HepG2 (cell line): Measurements from ENCODE around the gene HPS3. TPM values are rescaled to one million over a fixed set of nuclear protein-coding genes. Genes with fewer than 3 reads are reported as not detected.
A peak's percentile ranks its signal among the peaks of the same experiment; 100 is the strongest.

Experiments
- ATF6 ChIP-seq: sonication (generic); formaldehyde crosslinking; conservative IDR thresholded peaks from 2 replicates; pipeline ENCODE4 v1.4.0; 2020; ENCODE audit warnings: missing genetic modification reagents
- KLF12 ChIP-seq: sonication (generic); formaldehyde crosslinking; IDR thresholded peaks from 2 replicates; pipeline ENCODE4 v1.4.0; 2020; ENCODE audit warnings: missing genetic modification reagents, borderline replicate concordance
- KMT2A ChIP-seq: sonication (generic); formaldehyde crosslinking; IDR thresholded peaks from 2 replicates; pipeline ENCODE4 v1.4.0; 2020; ENCODE audit warnings: missing genetic modification reagents
- MYPOP ChIP-seq: sonication (generic); formaldehyde crosslinking; IDR thresholded peaks from 2 replicates; pipeline ENCODE4 v1.8.1; 2023; ENCODE audit warnings: mild to moderate bottlenecking, moderate library complexity, missing genetic modification reagents
- POLR2G ChIP-seq: fragments of 200-400 bp; formaldehyde crosslinking; IDR thresholded peaks from 2 replicates; pipeline ENCODE4 v1.6.1; 2018; ENCODE audit warnings: mild to moderate bottlenecking, low read depth, low read length, moderate library complexity
- SIN3A ChIP-seq: IDR thresholded peaks from 2 replicates; pipeline ENCODE4 v1.6.1; 2011; ENCODE audit warnings: low read depth, mild to moderate bottlenecking, control low read depth, low read length, borderline replicate concordance
- ZNF280D ChIP-seq: sonication (generic); formaldehyde crosslinking; IDR thresholded peaks from 2 replicates; pipeline ENCODE4 v1.5.1; 2020; ENCODE audit warnings: mild to moderate bottlenecking, missing genetic modification reagents
- ZNF563 ChIP-seq: sonication (generic); formaldehyde crosslinking; IDR thresholded peaks from 2 replicates; pipeline ENCODE4 v1.8.0; 2022; ENCODE audit warnings: mild to moderate bottlenecking, moderate library complexity, missing genetic modification reagents
- polyA plus RNA-seq, 8 experiments: library from polyadenylated mRNA; depleted of rRNA in 3 of 8; stranded (reverse) in 7 of 8; unstranded in 1 of 8; fragments of >200 nt; fragmentation: Illumina TruSeq in 4 of 8; extraction: Trizol in 4 of 8; gene quantifications; 2 replicates each; pipeline versions ENCODE4 v1.2.1 to v1.2.3, GENCODE V29; 2011 to 2016; ENCODE audit warnings: low read depth in 4 of 8, missing spikeins in 1 of 8, mixed read lengths in 1 of 8; ENCODE audit not compliant: insufficient read depth in 1 of 8
- total RNA-seq, 5 experiments: library from RNA; depleted of rRNA; stranded (reverse); fragments of >200 nt; fragmentation: Illumina TruSeq; extraction: Trizol; gene quantifications; 2 replicates each; pipeline ENCODE4 v1.2.3, GENCODE V29; 2016; ENCODE audit warnings: low read depth in 1 of 5

Gene HPS3
- total and polyA plus RNA-seq, 2 of the 13 experiments (the other 11 are each of a cell fraction or from before 2014, with no cell fraction given) = 9.5 to 18.9 TPM

GRCh38 chr3:149219380-149220121 lies 90.1 kb downstream of the HPS3 start (continued):
- TF ChIP-seq ZNF280D (peak; percentile 94), MYPOP (peak; percentile 21; the same call in 1 of the 2 replicates), POLR2G (0 out of 2 replicates have a peak, but pooled peaks have one; percentile 21), ATF6 (CRISPR knock-in tag) (0 out of 2 replicates have a peak, but pooled peaks have one; percentile 8), SIN3A (0 out of 2 replicates have a peak, but pooled peaks have one; percentile 56), ZNF563 (CRISPR knock-in tag) (peak; percentile 41; the same call in 1 of the 2 replicates), KMT2A (CRISPR knock-in tag) (0 out of 2 replicates have a peak, but pooled peaks have one; percentile 10), KLF12 (0 out of 2 replicates have a peak, but pooled peaks have one; percentile 35)
